ENCODE results near the gene IDE. TPM values are rescaled to one million over a fixed set of nuclear protein-coding genes. Genes with fewer than 3 reads are reported as not detected.
"Not testable (repeated sequence)": the region's sequence is repeated elsewhere in the genome, so short reads cannot be mapped to it uniquely, and the experiment has no call there.

The IDE gene
- total and polyA plus RNA-seq, 7 donors = 9.2 to 69.3 (median 48.8) TPM

DNA sequence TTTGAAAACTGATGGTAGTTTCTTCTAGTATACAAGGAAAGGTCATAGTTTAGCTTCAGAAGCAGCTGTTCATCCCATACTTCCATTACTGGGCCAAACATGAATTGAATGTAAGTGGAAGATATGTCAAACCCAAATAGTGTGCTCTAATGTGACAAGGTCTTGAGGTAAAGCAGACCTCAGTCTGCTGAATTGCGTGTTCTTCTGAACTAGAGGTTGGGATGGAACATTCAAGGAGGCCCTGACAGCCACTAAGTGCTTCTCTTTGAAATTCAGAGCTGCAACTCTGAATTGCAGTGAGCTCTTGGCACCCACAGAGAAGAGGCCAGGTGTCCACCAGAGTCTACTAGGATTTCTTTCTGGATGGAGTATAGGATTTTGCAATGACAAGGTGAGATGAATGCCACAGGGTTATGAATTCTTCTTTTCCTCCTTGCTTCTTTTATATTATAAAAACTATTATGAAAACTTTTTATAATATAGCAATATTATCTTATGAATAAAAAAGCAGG, 98.5 kb downstream of the IDE start:
- ATAC-seq = peak in 3 of 4 donors; percentile 58 to 88 (median 60)
- Histone ChIP-seq H3K36me3 (ENCODE audit: insufficient read depth in 1 of 2, low read depth in 1 of 2) (peaks cover 0 to 83% of the 10 kb centered on the region in 2 donors), H3K27me3 (ENCODE audit: insufficient read depth in 3 of 3, low read length in 2 of 3) (no peaks in the 10 kb centered on the region), H3K4me3 (no peak overlapping the region), H3K27ac (no peak overlapping the region), H3K9me3 (no peaks in the 10 kb centered on the region), H3K4me1 (no peaks in the 10 kb centered on the region)
- intact Hi-C loops (cut with DNase I) = loop anchor here in 1 of 2 donors (10.0 kb wide), 1 partner anchor 611 kb away; no protein-coding TSS in a partner anchor
- TF ChIP-seq, protein P1, sequence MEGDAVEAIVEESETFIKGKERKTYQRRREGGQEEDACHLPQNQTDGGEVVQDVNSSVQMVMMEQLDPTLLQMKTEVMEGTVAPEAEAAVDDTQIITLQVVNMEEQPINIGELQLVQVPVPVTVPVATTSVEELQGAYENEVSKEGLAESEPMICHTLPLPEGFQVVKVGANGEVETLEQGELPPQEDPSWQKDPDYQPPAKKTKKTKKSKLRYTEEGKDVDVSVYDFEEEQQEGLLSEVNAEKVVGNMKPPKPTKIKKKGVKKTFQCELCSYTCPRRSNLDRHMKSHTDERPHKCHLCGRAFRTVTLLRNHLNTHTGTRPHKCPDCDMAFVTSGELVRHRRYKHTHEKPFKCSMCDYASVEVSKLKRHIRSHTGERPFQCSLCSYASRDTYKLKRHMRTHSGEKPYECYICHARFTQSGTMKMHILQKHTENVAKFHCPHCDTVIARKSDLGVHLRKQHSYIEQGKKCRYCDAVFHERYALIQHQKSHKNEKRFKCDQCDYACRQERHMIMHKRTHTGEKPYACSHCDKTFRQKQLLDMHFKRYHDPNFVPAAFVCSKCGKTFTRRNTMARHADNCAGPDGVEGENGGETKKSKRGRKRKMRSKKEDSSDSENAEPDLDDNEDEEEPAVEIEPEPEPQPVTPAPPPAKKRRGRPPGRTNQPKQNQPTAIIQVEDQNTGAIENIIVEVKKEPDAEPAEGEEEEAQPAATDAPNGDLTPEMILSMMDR (IDR thresholded peaks at IDR 0.05) = no peak
- 81 to 95% (median 85%) methylated on average over 1 of the region's 1 CpG for WGBS, 3 donors
- DNase-seq = no peak

DNA sequence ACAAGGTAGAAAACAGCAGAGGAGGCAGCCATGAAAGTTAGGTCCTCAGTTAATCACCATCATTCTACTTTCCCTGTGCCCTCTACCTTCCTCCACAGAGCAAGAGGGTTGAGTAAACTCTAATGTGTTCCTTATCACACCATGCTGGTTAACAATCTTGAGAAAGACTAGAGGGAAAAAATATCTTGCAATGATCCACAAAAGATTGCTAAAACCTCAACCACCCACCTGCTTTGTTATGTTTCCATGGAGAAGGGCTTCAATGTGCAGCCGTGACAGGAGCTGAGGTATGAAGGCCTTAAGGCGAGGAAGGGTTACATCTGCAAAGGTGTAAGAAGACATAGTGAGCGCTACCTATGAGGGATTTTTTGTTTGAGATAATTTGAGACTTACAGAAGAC, 103.9 kb downstream of the IDE start:
- WGBS, 3 donors = 94 to 97% (median 95%) methylated on average over 3 of the region's 3 CpGs
- intact Hi-C loops (cut with DNase I) = loop anchor here in 1 of 2 donors (10.0 kb wide), 1 partner anchor 605 kb away; no protein-coding TSS in a partner anchor
- H3K4me3 ChIP-seq = no peak overlapping the region
- H3K4me1 ChIP-seq = no peaks in the 10 kb centered on the region
- ATAC-seq = no peak
- DNase-seq = no peak
- no peaks in the 10 kb centered on the region for H3K9me3 ChIP-seq
- no peak overlapping the region for H3K27ac ChIP-seq
- peaks cover 9 to 96% of the 10 kb centered on the region in 2 donors for H3K36me3 ChIP-seq (ENCODE audit: insufficient read depth in 1 of 2, low read depth in 1 of 2)
- no peaks in the 10 kb centered on the region for H3K27me3 ChIP-seq (ENCODE audit: insufficient read depth in 3 of 3, low read length in 2 of 3)
- TF ChIP-seq, protein P1 (IDR thresholded peaks at IDR 0.05) = no peak

DNA sequence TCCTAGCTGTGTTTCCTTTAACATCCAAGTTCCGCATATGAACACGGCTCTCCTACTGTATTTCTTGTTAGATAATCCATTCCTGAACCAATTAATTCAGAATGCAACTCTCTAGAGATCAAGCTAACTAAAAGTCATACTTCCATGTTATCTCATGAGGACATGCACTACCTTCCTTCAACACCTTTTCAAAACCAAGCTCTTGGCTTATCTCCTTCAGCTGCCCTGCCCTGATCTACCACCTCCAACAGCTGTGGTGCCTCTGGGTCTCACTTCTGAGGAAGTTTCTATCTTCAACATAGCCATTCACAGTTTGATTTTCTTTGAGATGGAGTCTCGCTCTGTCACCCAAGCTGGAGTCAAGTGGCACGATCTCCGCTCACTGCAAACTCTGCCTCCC, 109.5 kb downstream of the IDE start:
- no peaks in the 10 kb centered on the region for H3K9me3 ChIP-seq
- H3K27ac ChIP-seq = no peak overlapping the region
- H3K36me3 ChIP-seq (ENCODE audit: insufficient read depth in 1 of 2, low read depth in 1 of 2) = peaks cover 19 to 100% of the 10 kb centered on the region in 2 donors
- whole genome bisulfite sequencing, 3 donors = 79 to 87% (median 86%) methylated on average over 5 of the region's 5 CpGs
- intact Hi-C loops (cut with DNase I) = loop anchor here in 1 of 2 donors (10.0 kb wide), 1 partner anchor 620 kb away; no protein-coding TSS in a partner anchor
- TF ChIP-seq, protein P1 (IDR thresholded peaks at IDR 0.05) = no peak
- H3K27me3 ChIP-seq (ENCODE audit: insufficient read depth in 3 of 3, low read length in 2 of 3) = no peaks in the 10 kb centered on the region
- H3K4me1 ChIP-seq = no peaks in the 10 kb centered on the region
- ATAC-seq (no peak), DNase-seq (no peak)
- H3K4me3 ChIP-seq = no peak overlapping the region

DNA sequence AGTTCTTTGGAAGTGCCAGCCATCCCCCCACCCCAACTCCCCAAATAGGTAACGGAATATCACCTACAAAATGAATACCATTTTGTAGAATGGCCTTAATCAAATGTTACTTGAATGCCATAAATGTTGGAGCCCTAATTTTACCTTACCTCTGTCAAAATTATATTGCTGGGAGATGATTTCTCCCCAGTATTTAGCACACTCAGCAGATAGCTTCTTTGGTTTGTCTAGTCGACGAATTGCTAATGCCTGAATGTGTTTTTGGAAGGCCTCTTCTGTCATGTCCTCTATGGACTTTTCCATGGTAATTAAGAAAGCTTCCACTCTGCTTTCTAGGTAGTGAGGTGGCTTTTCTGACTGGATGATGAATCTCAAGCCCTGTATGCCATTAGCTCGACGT, 110.3 kb downstream of the IDE start:
- Histone ChIP-seq H3K4me1 (no peaks in the 10 kb centered on the region), H3K27me3 (ENCODE audit: insufficient read depth in 3 of 3, low read length in 2 of 3) (no peaks in the 10 kb centered on the region), H3K4me3 (no peak overlapping the region), H3K9me3 (no peaks in the 10 kb centered on the region), H3K36me3 (ENCODE audit: insufficient read depth in 1 of 2, low read depth in 1 of 2) (peaks cover 14 to 100% of the 10 kb centered on the region in 2 donors), H3K27ac (no peak overlapping the region)
- DNase-seq = no peak
- 93 to 95% (median 95%) methylated on average over 5 of the region's 5 CpGs for WGBS, 3 donors
- TF ChIP-seq, protein P1 (IDR thresholded peaks at IDR 0.05) = no peak
- no peak for ATAC-seq
- intact Hi-C loops (cut with DNase I) = loop anchor here in 1 of 2 donors (10.0 kb wide), 1 partner anchor 619 kb away; no protein-coding TSS in a partner anchor

DNA sequence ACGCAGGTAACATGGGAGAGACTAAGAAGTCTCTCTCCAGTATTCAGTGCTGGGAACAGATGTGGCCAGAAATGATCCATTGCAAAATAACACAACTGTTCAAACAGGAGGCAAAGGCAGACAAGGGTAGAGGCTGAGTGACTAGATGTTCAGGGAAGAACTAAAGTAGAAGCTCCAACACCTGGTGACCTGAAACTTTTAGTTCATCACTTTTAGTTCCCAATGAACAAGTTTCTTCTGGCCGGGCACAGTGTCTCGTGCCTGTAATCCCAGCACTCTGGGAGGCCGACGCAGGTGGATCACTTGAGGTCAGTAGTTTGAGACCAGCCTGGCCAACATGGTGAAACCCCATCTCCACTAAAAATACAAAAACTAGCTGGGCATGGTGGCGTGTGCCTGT, 118.9 kb downstream of the IDE start:
- intact Hi-C loops (cut with DNase I) = loop anchor here in 1 of 2 donors (10.0 kb wide), 1 partner anchor 490 kb away; no protein-coding TSS in a partner anchor
- ATAC-seq; H3K27me3 ChIP-seq (ENCODE audit: insufficient read depth in 3 of 3, low read length in 2 of 3); H3K4me1 ChIP-seq; H3K27ac ChIP-seq; H3K9me3 ChIP-seq; DNase-seq; H3K4me3 ChIP-seq: not testable (repeated sequence)
- WGBS, 3 donors = 62 to 93% (median 70%) methylated on average over 6 of the region's 6 CpGs
- peaks cover 8 to 91% of the 10 kb centered on the region in 2 donors for H3K36me3 ChIP-seq (ENCODE audit: insufficient read depth in 1 of 2, low read depth in 1 of 2)
